Mononuclear cell (primary cell): ENCODE results near the gene PPP4R2. TPM values are rescaled to one million over a fixed set of nuclear protein-coding genes. Genes with fewer than 3 reads are reported as not detected.
"Not testable (repeated sequence)": the region's sequence is repeated elsewhere in the genome, so short reads cannot be mapped to it uniquely, and the experiment has no call there.

Experiments used
- H3K27me3 ChIP-seq: 2 replicates; pipeline ENCODE4 v1.6.0; 2011; ENCODE audit warnings: low read length, control low read depth; ENCODE audit not compliant: insufficient read depth
- H3K4me1 ChIP-seq: 2 replicates; pipeline ENCODE4 v1.5.1; 2011; ENCODE audit warnings: mild to moderate bottlenecking, low read length, control low read depth; ENCODE audit not compliant: insufficient read depth
- H3K4me3 ChIP-seq: 2 replicates; pipeline ENCODE4 v1.5.1; 2011; ENCODE audit warnings: mild to moderate bottlenecking, low read length, moderate library complexity
- H3K9me3 ChIP-seq: 2 replicates; pipeline ENCODE4 v1.5.1; 2011; ENCODE audit warnings: low read depth, mild to moderate bottlenecking, control low read depth, low read length
- total RNA-seq: library from RNA; depleted of rRNA; stranded (reverse); fragments of >200 nt; gene quantifications from one replicate; pipeline ENCODE4 v1.2.3, GENCODE V29; 2012

Gene PPP4R2
- total RNA-seq, 1 donor = 74.1 TPM

- no peaks in the 10 kb centered on the region for H3K9me3 ChIP-seq
- no peaks in the 10 kb centered on the region for H3K4me1 ChIP-seq
- no peaks in the 10 kb centered on the region for H3K27me3 ChIP-seq
- H3K4me3 ChIP-seq = no peak within 1 kb of the TSS
Observed at GRCh38 chr3:73061416-73061815, 64.8 kb downstream of the PPP4R2 start, which contains the start of gene EBLN2. TSS of gene EBLN2 (plus strand) at chr3:73061659. CDS start at chr3:73062082, 423 bp downstream.

GRCh38 chr3:73066243-73066642, 69.6 kb downstream of the PPP4R2 start:
- not testable (repeated sequence) for H3K9me3 ChIP-seq, H3K27me3 ChIP-seq, H3K4me1 ChIP-seq, H3K4me3 ChIP-seq

GRCh38 chr3:73068419-73068818, 71.8 kb downstream of the PPP4R2 start:
- H3K4me3 ChIP-seq = no peak overlapping the region
- H3K27me3 ChIP-seq = no peaks in the 10 kb centered on the region
- H3K4me1 ChIP-seq = no peaks in the 10 kb centered on the region
- no peaks in the 10 kb centered on the region for H3K9me3 ChIP-seq

GRCh38 chr3:73069187-73069586, 72.6 kb downstream of the PPP4R2 start:
- H3K9me3 ChIP-seq = no peaks in the 10 kb centered on the region

GRCh38 chr3:73069775-73070444, 73.3 kb downstream of the PPP4R2 start:
- no peaks in the 10 kb centered on the region for H3K27me3 ChIP-seq
- H3K9me3 ChIP-seq = no peaks in the 10 kb centered on the region
- H3K4me3 ChIP-seq = no peak overlapping the region
- no peaks in the 10 kb centered on the region for H3K4me1 ChIP-seq

More at GRCh38 chr3:73069187-73069586, 72.6 kb downstream of the PPP4R2 start:
- no peaks in the 10 kb centered on the region for H3K4me1 ChIP-seq
- no peaks in the 10 kb centered on the region for H3K27me3 ChIP-seq
- H3K4me3 ChIP-seq = no peak overlapping the region

GRCh38 chr3:73070675-73071575, 74.3 kb downstream of the PPP4R2 start:
- Histone ChIP-seq H3K4me1 (no peaks in the 10 kb centered on the region), H3K4me3 (no peak overlapping the region), H3K9me3 (no peaks in the 10 kb centered on the region), H3K27me3 (no peaks in the 10 kb centered on the region)

- Histone ChIP-seq H3K4me1 (no peaks in the 10 kb centered on the region), H3K4me3 (no peak overlapping the region), H3K9me3 (no peaks in the 10 kb centered on the region), H3K27me3 (no peaks in the 10 kb centered on the region)
Observed at GRCh38 chr3:73071952-73072351, 75.3 kb downstream of the PPP4R2 start.

GRCh38 chr3:73072634-73073033, 76.0 kb downstream of the PPP4R2 start:
- H3K27me3 ChIP-seq = no peaks in the 10 kb centered on the region
- H3K4me3 ChIP-seq = no peak overlapping the region
- H3K9me3 ChIP-seq = no peaks in the 10 kb centered on the region
- H3K4me1 ChIP-seq = no peaks in the 10 kb centered on the region

- Histone ChIP-seq H3K9me3 (no peaks in the 10 kb centered on the region), H3K27me3 (no peaks in the 10 kb centered on the region), H3K4me3 (no peak overlapping the region), H3K4me1 (no peaks in the 10 kb centered on the region)
Observed at GRCh38 chr3:73073091-73073707, 76.6 kb downstream of the PPP4R2 start.

- no peaks in the 10 kb centered on the region for H3K9me3 ChIP-seq
- H3K27me3 ChIP-seq = no peaks in the 10 kb centered on the region
- H3K4me3 ChIP-seq = no peak overlapping the region
- H3K4me1 ChIP-seq = no peaks in the 10 kb centered on the region
Observed at GRCh38 chr3:73074781-73075180, 78.2 kb downstream of the PPP4R2 start.

GRCh38 chr3:73080216-73080966, 83.8 kb downstream of the PPP4R2 start:
- H3K27me3 ChIP-seq = no peaks in the 10 kb centered on the region
- H3K4me3 ChIP-seq = no peak overlapping the region
- no peaks in the 10 kb centered on the region for H3K9me3 ChIP-seq
- H3K4me1 ChIP-seq = no peaks in the 10 kb centered on the region

- Histone ChIP-seq H3K4me3 (no peak overlapping the region), H3K9me3 (no peaks in the 10 kb centered on the region), H3K27me3 (no peaks in the 10 kb centered on the region), H3K4me1 (no peaks in the 10 kb centered on the region)
Observed at GRCh38 chr3:73081140-73081539, 84.5 kb downstream of the PPP4R2 start.

GRCh38 chr3:73084170-73084569, 87.6 kb downstream of the PPP4R2 start:
- H3K9me3 ChIP-seq = no peaks in the 10 kb centered on the region
- no peaks in the 10 kb centered on the region for H3K27me3 ChIP-seq
- no peaks in the 10 kb centered on the region for H3K4me1 ChIP-seq
- H3K4me3 ChIP-seq = no peak overlapping the region

GRCh38 chr3:73086071-73086494, 89.5 kb downstream of the PPP4R2 start:
- no peaks in the 10 kb centered on the region for H3K4me1 ChIP-seq
- no peaks in the 10 kb centered on the region for H3K27me3 ChIP-seq
- H3K4me3 ChIP-seq = no peak overlapping the region
- no peaks in the 10 kb centered on the region for H3K9me3 ChIP-seq
